Neuronal stem cell (in vitro differentiated cells): ENCODE results near the gene TXK.

Experiments
- DNase-seq: peaks from one replicate; pipeline ENCODE4 v3.0.0-alpha.2; 2013; ENCODE audit warnings: low spot score
- H2AFZ ChIP-seq: one replicate; pipeline ENCODE4 v1.6.1; 2013; ENCODE audit warnings: mild to moderate bottlenecking, low read length, inconsistent platforms
- H2AK5ac ChIP-seq: 2 replicates; pipeline ENCODE4 v1.6.1; 2013; ENCODE audit warnings: low read depth, mild to moderate bottlenecking, inconsistent platforms, low read length, moderate library complexity, mixed read lengths
- H2BK120ac ChIP-seq: 2 replicates; pipeline ENCODE4 v1.6.1; 2013; ENCODE audit warnings: low read depth, mild to moderate bottlenecking, inconsistent platforms, low read length, moderate library complexity, mixed read lengths
- H2BK12ac ChIP-seq: one replicate; pipeline ENCODE4 v1.6.1; 2013; ENCODE audit warnings: low read length, inconsistent platforms
- H2BK15ac ChIP-seq: 2 replicates; pipeline ENCODE4 v1.6.1; 2013; ENCODE audit warnings: mild to moderate bottlenecking, low read length, inconsistent platforms, mixed read lengths
- H2BK5ac ChIP-seq: one replicate; pipeline ENCODE4 v1.6.1; 2013; ENCODE audit warnings: inconsistent platforms, mild to moderate bottlenecking, low read length, moderate library complexity
- H3K14ac ChIP-seq: one replicate; pipeline ENCODE4 v1.6.1; 2013; ENCODE audit warnings: low read length, inconsistent platforms
- H3K18ac ChIP-seq: 2 replicates; pipeline ENCODE4 v1.6.1; 2013; ENCODE audit warnings: low read length, inconsistent platforms
- H3K23ac ChIP-seq: 2 replicates; pipeline ENCODE4 v1.6.1; 2013; ENCODE audit warnings: low read depth, mild to moderate bottlenecking, mixed read lengths, low read length, inconsistent platforms; ENCODE audit not compliant: poor library complexity
- H3K27ac ChIP-seq: replicated peaks from 3 replicates; pipeline ENCODE4 v1.5.1; 2013; ENCODE audit warnings: low read length, inconsistent platforms
- H3K27me3 ChIP-seq, 3 experiments: 2 replicates each; pipeline ENCODE4 v1.6.1; 2013; ENCODE audit warnings: low read length in 3 of 3, mild to moderate bottlenecking in 2 of 3, inconsistent platforms in 1 of 3, low read depth in 1 of 3, mixed read lengths in 1 of 3, moderate library complexity in 1 of 3; ENCODE audit not compliant: control insufficient read depth in 3 of 3, insufficient read depth in 3 of 3
- H3K36me3 ChIP-seq, 2 donors: replicated peaks in 1 of 2; 2 replicates each; pipeline ENCODE4 v1.6.1; 2013; ENCODE audit warnings: low read length in 2 of 2; ENCODE audit not compliant: control insufficient read depth in 2 of 2, insufficient read depth in 2 of 2
- H3K4ac ChIP-seq: 2 replicates; pipeline ENCODE4 v1.6.1; 2013; ENCODE audit warnings: inconsistent platforms, mild to moderate bottlenecking, low read length, moderate library complexity
- H3K4me1 ChIP-seq, 2 donors: 1 replicate in 1 of 2; 2 replicates in 1 of 2; pipeline ENCODE4 v1.6.1; 2013; ENCODE audit warnings: low read length in 2 of 2, low read depth in 1 of 2; ENCODE audit not compliant: control insufficient read depth in 2 of 2, insufficient read depth in 1 of 2
- H3K4me2 ChIP-seq: one replicate; pipeline ENCODE4 v1.6.1; 2013; ENCODE audit warnings: mild to moderate bottlenecking, low read length, inconsistent platforms; ENCODE audit not compliant: insufficient read depth, poor library complexity, severe bottlenecking
- H3K4me3 ChIP-seq, 2 donors: 2 replicates each; pipeline ENCODE4 v1.5.1; 2013; ENCODE audit warnings: low read length in 2 of 2, mild to moderate bottlenecking in 2 of 2, inconsistent platforms in 1 of 2, moderate library complexity in 1 of 2
- H3K79me1 ChIP-seq: one replicate; pipeline ENCODE4 v1.6.1; 2013; ENCODE audit warnings: low read depth, mild to moderate bottlenecking, inconsistent platforms, low read length, moderate library complexity
- H3K9ac ChIP-seq: one replicate; pipeline ENCODE4 v1.6.1; 2013; ENCODE audit warnings: mild to moderate bottlenecking, low read depth, low read length, inconsistent platforms; ENCODE audit not compliant: poor library complexity
- H3K9me3 ChIP-seq, 2 donors: replicated peaks in 1 of 2; 2 replicates each; pipeline versions ENCODE3 to v1.6.1; 2013; ENCODE audit warnings: low read length in 2 of 2, mild to moderate bottlenecking in 2 of 2, inconsistent platforms in 1 of 2, low read depth in 1 of 2, mixed read lengths in 1 of 2, moderate library complexity in 1 of 2; ENCODE audit not compliant: control insufficient read depth in 2 of 2, insufficient read depth in 1 of 2
- H4K8ac ChIP-seq: one replicate; pipeline ENCODE4 v1.6.1; 2013; ENCODE audit warnings: low read depth, mild to moderate bottlenecking, inconsistent platforms, low read length, moderate library complexity
- H4K91ac ChIP-seq: one replicate; pipeline ENCODE4 v1.6.1; 2013; ENCODE audit warnings: low read length, low read depth, mild to moderate bottlenecking, inconsistent platforms; ENCODE audit not compliant: poor library complexity
- WGBS, 2 donors: extraction: QIAGEN DNeasy Blood & Tissue Kit; methylation state at CpG; one replicate each; pipeline ENCODE4 v1.1.7; 2013; ENCODE audit warnings: missing lambda C conversion rate in 2 of 2, mixed read lengths in 1 of 2; ENCODE audit not compliant: insufficient read length in 2 of 2, insufficient replicate concordance in 1 of 2; ENCODE audit errors: extremely low coverage in 2 of 2; 5-methylcytosine and 5-hydroxymethylcytosine counted together

The TXK gene

GRCh38 chr4:48121180-48121579 lies 12.9 kb downstream of the TXK start:
- H3K4me3 ChIP-seq = no peak overlapping the region
- no peak overlapping the region for H2AK5ac ChIP-seq
- no peak overlapping the region for H2BK5ac ChIP-seq
- H3K4me2 ChIP-seq = no peak overlapping the region
- no peak overlapping the region for H4K91ac ChIP-seq
- no CpG with 5 or more reads among the region's 2 CpGs for WGBS, 2 donors
- H3K4ac ChIP-seq = no peak overlapping the region
- H2BK15ac ChIP-seq = no peak overlapping the region
- no peaks in the 10 kb centered on the region for H3K9me3 ChIP-seq
- no peaks in the 10 kb centered on the region for H3K36me3 ChIP-seq
- H2BK120ac ChIP-seq = no peak overlapping the region
- no peak overlapping the region for H3K14ac ChIP-seq
- H3K27ac ChIP-seq = no peak overlapping the region
- H3K18ac ChIP-seq = no peak overlapping the region
- no peak overlapping the region for H2BK12ac ChIP-seq
- H2AFZ ChIP-seq = no peak overlapping the region
- no peaks in the 10 kb centered on the region for H3K79me1 ChIP-seq
- H3K23ac ChIP-seq = no peak overlapping the region
- H4K8ac ChIP-seq = no peak overlapping the region
- no peaks in the 10 kb centered on the region for H3K27me3 ChIP-seq
- peaks cover 0 to 3% of the 10 kb centered on the region in 2 donors for H3K4me1 ChIP-seq
- no peak overlapping the region for H3K9ac ChIP-seq
- DNase-seq = no peak

- no peak overlapping the region for H3K4ac ChIP-seq
- DNase-seq = no peak
- no peak overlapping the region for H3K9ac ChIP-seq
- no peak overlapping the region for H2BK120ac ChIP-seq
- no peak overlapping the region for H2AFZ ChIP-seq
- no peak overlapping the region for H2BK15ac ChIP-seq
- H2AK5ac ChIP-seq = no peak overlapping the region
- H3K4me2 ChIP-seq = no peak overlapping the region
- no peak overlapping the region for H4K91ac ChIP-seq
- H3K27me3 ChIP-seq = no peaks in the 10 kb centered on the region
- no peak overlapping the region for H2BK5ac ChIP-seq
- H3K4me1 ChIP-seq = peaks cover 0 to 3% of the 10 kb centered on the region in 2 donors
- H2BK12ac ChIP-seq = no peak overlapping the region
- H3K4me3 ChIP-seq = no peak overlapping the region
- H3K18ac ChIP-seq = no peak overlapping the region
- no peaks in the 10 kb centered on the region for H3K36me3 ChIP-seq
- no peaks in the 10 kb centered on the region for H3K79me1 ChIP-seq
- H4K8ac ChIP-seq = no peak overlapping the region
- no peaks in the 10 kb centered on the region for H3K9me3 ChIP-seq
- WGBS, 2 donors = no CpG with 5 or more reads among the region's 13 CpGs
- H3K23ac ChIP-seq = no peak overlapping the region
- no peak overlapping the region for H3K27ac ChIP-seq
- no peak overlapping the region for H3K14ac ChIP-seq
Measured at GRCh38 chr4:48120132-48120531, 13.9 kb downstream of the TXK start.

DNA sequence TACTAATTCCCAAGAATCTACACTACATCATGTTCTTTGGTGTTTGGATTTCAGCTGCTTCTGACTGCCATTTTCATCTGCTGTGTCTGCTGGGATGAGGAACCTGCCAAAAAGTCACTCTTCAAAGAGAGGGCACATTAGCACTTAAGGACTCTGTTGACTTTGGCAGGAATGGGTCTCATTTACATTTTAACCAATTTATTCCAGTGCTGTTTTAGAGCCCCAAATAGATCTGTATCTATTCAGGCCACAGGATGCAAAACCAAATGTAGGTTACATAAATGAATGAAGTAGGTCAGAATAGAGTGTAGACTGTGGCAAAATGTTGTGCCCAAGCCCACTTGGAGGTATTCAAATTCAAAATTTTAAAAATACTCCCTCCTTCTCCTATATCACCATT lies 14.4 kb downstream of the TXK start:
- H2AK5ac ChIP-seq = no peak overlapping the region
- H3K36me3 ChIP-seq = no peaks in the 10 kb centered on the region
- H3K18ac ChIP-seq = no peak overlapping the region
- no peak overlapping the region for H2BK120ac ChIP-seq
- H3K4me3 ChIP-seq = no peak overlapping the region
- no peaks in the 10 kb centered on the region for H3K79me1 ChIP-seq
- H2AFZ ChIP-seq = no peak overlapping the region
- no peak overlapping the region for H2BK15ac ChIP-seq
- no peak for DNase-seq
- H4K91ac ChIP-seq = no peak overlapping the region
- H2BK5ac ChIP-seq = no peak overlapping the region
- H3K4me1 ChIP-seq = peaks cover 0 to 3% of the 10 kb centered on the region in 2 donors
- no peak overlapping the region for H3K23ac ChIP-seq
- H3K14ac ChIP-seq = no peak overlapping the region
- H3K27me3 ChIP-seq = no peaks in the 10 kb centered on the region
- no peak overlapping the region for H2BK12ac ChIP-seq
- no peak overlapping the region for H3K9ac ChIP-seq
- no peak overlapping the region for H3K27ac ChIP-seq
- H4K8ac ChIP-seq = no peak overlapping the region
- no peak overlapping the region for H3K4ac ChIP-seq
- no peak overlapping the region for H3K4me2 ChIP-seq
- no peaks in the 10 kb centered on the region for H3K9me3 ChIP-seq

DNA sequence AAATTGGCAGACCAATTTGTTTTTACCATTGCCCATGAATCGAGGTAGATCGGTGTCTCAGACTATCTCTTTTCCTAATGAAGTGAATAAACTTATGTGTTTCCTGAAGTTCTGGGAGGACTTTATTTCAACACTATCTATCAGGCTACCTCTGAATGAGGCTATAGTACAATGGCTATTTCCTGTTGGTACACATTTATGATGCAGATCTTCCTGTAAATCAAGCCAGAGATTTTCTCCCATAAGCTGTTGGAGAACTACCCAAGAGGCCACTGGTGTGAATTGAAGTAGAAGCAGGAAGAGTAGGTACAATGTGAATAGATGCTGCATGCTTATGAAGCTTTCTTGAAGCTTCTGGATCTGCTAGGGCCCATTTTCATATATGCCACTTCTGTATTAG lies 16.0 kb downstream of the TXK start:
- no CpG with 5 or more reads among the region's 2 CpGs for WGBS, 2 donors
- no peaks in the 10 kb centered on the region for H3K27me3 ChIP-seq
- DNase-seq = no peak

More for the DNA sequence above, 16.0 kb downstream of the TXK start:
- Histone ChIP-seq H3K27ac (no peak overlapping the region), H3K4me1 (peaks cover 0 to 3% of the 10 kb centered on the region in 2 donors), H3K4me3 (no peak overlapping the region), H2BK5ac (no peak overlapping the region), H3K14ac (no peak overlapping the region), H2BK12ac (no peak overlapping the region), H3K9ac (no peak overlapping the region), H3K79me1 (no peaks in the 10 kb centered on the region), H3K23ac (no peak overlapping the region), H4K8ac (no peak overlapping the region), H3K4me2 (no peak overlapping the region), H3K9me3 (no peaks in the 10 kb centered on the region), H2AFZ (no peak overlapping the region), H2BK15ac (no peak overlapping the region), H3K4ac (no peak overlapping the region), H4K91ac (no peak overlapping the region), H2BK120ac (no peak overlapping the region), H3K18ac (no peak overlapping the region), H2AK5ac (no peak overlapping the region), H3K36me3 (no peaks in the 10 kb centered on the region)
